ENCODE measurements around the gene ENDOV. TPM values are rescaled to one million over a fixed set of nuclear protein-coding genes. Genes with fewer than 3 reads are reported as not detected.

ENDOV gene
- polyA plus RNA-seq, 1 donor (not counting 4 experiments of a cell fraction or from before 2014, with no cell fraction given): 10.9 TPM

- no peak for TF ChIP-seq CTCF (optimal IDR thresholded peaks at IDR 0.05 in 1 of 3, IDR thresholded peaks at IDR 0.05 in 1 of 3, conservative IDR thresholded peaks at IDR 0.05 in 1 of 3; ENCODE audit: extremely low read depth in 1 of 3, insufficient read depth in 2 of 3, low read length in 3 of 3)
- TF ChIP-seq EZH2 (IDR thresholded peaks at IDR 0.05; ENCODE audit: low read length): peak; percentile 63
- Histone ChIP-seq H2AFZ (ENCODE audit: control insufficient read depth, low read length) (no peak within 1 kb of the TSS), H3K79me2 (ENCODE audit: control insufficient read depth, insufficient read depth, low read length) (no peaks in the 10 kb centered on the region), H3K4me2 (ENCODE audit: control insufficient read depth, extremely low read depth, insufficient read depth, low read depth, low read length) (peak within 1 kb of the TSS; percentile 58), H3K36me3 (ENCODE audit: control insufficient read depth in 2 of 2, extremely low read depth in 1 of 2, insufficient read depth in 2 of 2, low read length in 2 of 2) (no peaks in the 10 kb centered on the region), H3K27ac (ENCODE audit: control insufficient read depth, insufficient read depth, low read length) (no peak within 1 kb of the TSS), H3K9me1 (ENCODE audit: control insufficient read depth, extremely low read depth, insufficient read depth, low read length) (no peaks in the 10 kb centered on the region), H3K4me3 (ENCODE audit: control insufficient read depth in 2 of 3, extremely low read depth in 1 of 3, insufficient read depth in 2 of 3, low read depth in 1 of 3, low read length in 3 of 3) (peak within 1 kb of the TSS in 2 of 3 experiments; percentile 3 to 25), H4K20me1 (ENCODE audit: control insufficient read depth, extremely low read depth, insufficient read depth, low read length) (peaks cover 3% of the 10 kb centered on the region), H3K4me1 (ENCODE audit: control insufficient read depth, extremely low read depth, insufficient read depth, low read length) (peaks cover 7% of the 10 kb centered on the region), H3K27me3 (ENCODE audit: control insufficient read depth, extremely low read depth, insufficient read depth, low read length) (peaks cover 91% of the 10 kb centered on the region), H3K9me3 (ENCODE audit: control insufficient read depth, low read depth, low read length) (no peaks in the 10 kb centered on the region), H3K9ac (ENCODE audit: control insufficient read depth, extremely low read depth, insufficient read depth, low read length) (no peak within 1 kb of the TSS)
- dilution Hi-C loops (cut with MboI; ENCODE audit: extremely low pct_ligation_motif_present, low sequenced_read_pairs): no loop called here
- DNase-seq (ENCODE audit: low read depth, low spot score): no peak
- no peak for FAIRE-seq
Measured at GRCh38 chr17:80475910-80476876, 61.2 kb downstream of the ENDOV start, which contains the start of gene NPTX1. NPTX1 (minus strand) TSS chr17:80476607; CDS start chr17:80476446, 161 bp downstream.

- no peak overlapping the region for H3K9ac ChIP-seq (ENCODE audit: control insufficient read depth, extremely low read depth, insufficient read depth, low read length)
- peak overlapping the region in 2 of 3 experiments; percentile 3 to 10 for H3K4me3 ChIP-seq (ENCODE audit: control insufficient read depth in 2 of 3, extremely low read depth in 1 of 3, insufficient read depth in 2 of 3, low read depth in 1 of 3, low read length in 3 of 3)
- peaks cover 92% of the 10 kb centered on the region for H3K27me3 ChIP-seq (ENCODE audit: control insufficient read depth, extremely low read depth, insufficient read depth, low read length)
- dilution Hi-C loops (cut with MboI; ENCODE audit: extremely low pct_ligation_motif_present, low sequenced_read_pairs): no loop called here
- no peak for TF ChIP-seq CTCF (optimal IDR thresholded peaks at IDR 0.05 in 1 of 3, IDR thresholded peaks at IDR 0.05 in 1 of 3, conservative IDR thresholded peaks at IDR 0.05 in 1 of 3; ENCODE audit: extremely low read depth in 1 of 3, insufficient read depth in 2 of 3, low read length in 3 of 3)
- TF ChIP-seq EZH2 (IDR thresholded peaks at IDR 0.05; ENCODE audit: low read length): peak; percentile 97
- no peaks in the 10 kb centered on the region for H3K9me3 ChIP-seq (ENCODE audit: control insufficient read depth, low read depth, low read length)
- H3K4me1 ChIP-seq (ENCODE audit: control insufficient read depth, extremely low read depth, insufficient read depth, low read length): peaks cover 7% of the 10 kb centered on the region
- H3K4me2 ChIP-seq (ENCODE audit: control insufficient read depth, extremely low read depth, insufficient read depth, low read depth, low read length): peak overlapping the region; percentile 58
- H3K79me2 ChIP-seq (ENCODE audit: control insufficient read depth, insufficient read depth, low read length): no peaks in the 10 kb centered on the region
- H2AFZ ChIP-seq (ENCODE audit: control insufficient read depth, low read length): no peak overlapping the region
- H3K36me3 ChIP-seq (ENCODE audit: control insufficient read depth in 2 of 2, extremely low read depth in 1 of 2, insufficient read depth in 2 of 2, low read length in 2 of 2): no peaks in the 10 kb centered on the region
- peaks cover 3% of the 10 kb centered on the region for H4K20me1 ChIP-seq (ENCODE audit: control insufficient read depth, extremely low read depth, insufficient read depth, low read length)
- FAIRE-seq: no peak
- H3K27ac ChIP-seq (ENCODE audit: control insufficient read depth, insufficient read depth, low read length): no peak overlapping the region
- H3K9me1 ChIP-seq (ENCODE audit: control insufficient read depth, extremely low read depth, insufficient read depth, low read length): no peaks in the 10 kb centered on the region
- no peak for DNase-seq (ENCODE audit: low read depth, low spot score)
Measured at GRCh38 chr17:80476877-80477646, 62.1 kb downstream of the ENDOV start.
